Measurements from ENCODE around the gene ANKRD44. TPM values are rescaled to one million over a fixed set of nuclear protein-coding genes. Genes with fewer than 3 reads are reported as not detected.
A peak's percentile ranks its signal among the peaks of the same experiment; 100 is the strongest.

The ANKRD44 gene
- total and polyA plus RNA-seq, 4 donors: 25.9 to 63.5 (median 31.5) TPM

- Histone ChIP-seq H3K4me1 (ENCODE audit: control insufficient read depth, insufficient read depth, low read length) (no peaks in the 10 kb centered on the region), H3K4me3 (ENCODE audit: low read depth, low read length) (no peak overlapping the region), H3K27ac (ENCODE audit: low read depth, low read length) (no peak overlapping the region), H3K9me3 (ENCODE audit: control insufficient read depth, insufficient read depth, low read length) (no peaks in the 10 kb centered on the region), H3K36me3 (ENCODE audit: control insufficient read depth, insufficient read depth, low read length) (no peaks in the 10 kb centered on the region), H3K27me3 (ENCODE audit: control insufficient read depth, insufficient read depth, low read length) (no peaks in the 10 kb centered on the region)
- DNase-seq (ENCODE audit: low read depth in 4 of 6, low spot score in 6 of 6): no peak
- WGBS (ENCODE audit: insufficient coverage): 46% methylated on average over 3 of the region's 13 CpGs
Measured at GRCh38 chr2:197280015-197280702, 30.4 kb downstream of the ANKRD44 start.

- no peak overlapping the region for H3K27ac ChIP-seq (ENCODE audit: low read depth, low read length)
- WGBS (ENCODE audit: insufficient coverage): 81% methylated on average over 6 of the region's 12 CpGs
- no peaks in the 10 kb centered on the region for H3K4me1 ChIP-seq (ENCODE audit: control insufficient read depth, insufficient read depth, low read length)
- DNase-seq (ENCODE audit: low read depth in 4 of 6, low spot score in 6 of 6): peak in 1 of 6 donors; percentile 36
- H3K36me3 ChIP-seq (ENCODE audit: control insufficient read depth, insufficient read depth, low read length): no peaks in the 10 kb centered on the region
- no peaks in the 10 kb centered on the region for H3K9me3 ChIP-seq (ENCODE audit: control insufficient read depth, insufficient read depth, low read length)
- H3K4me3 ChIP-seq (ENCODE audit: low read depth, low read length): no peak overlapping the region
- no peaks in the 10 kb centered on the region for H3K27me3 ChIP-seq (ENCODE audit: control insufficient read depth, insufficient read depth, low read length)
Measured at GRCh38 chr2:197278799-197279763, 31.5 kb downstream of the ANKRD44 start.

DNA sequence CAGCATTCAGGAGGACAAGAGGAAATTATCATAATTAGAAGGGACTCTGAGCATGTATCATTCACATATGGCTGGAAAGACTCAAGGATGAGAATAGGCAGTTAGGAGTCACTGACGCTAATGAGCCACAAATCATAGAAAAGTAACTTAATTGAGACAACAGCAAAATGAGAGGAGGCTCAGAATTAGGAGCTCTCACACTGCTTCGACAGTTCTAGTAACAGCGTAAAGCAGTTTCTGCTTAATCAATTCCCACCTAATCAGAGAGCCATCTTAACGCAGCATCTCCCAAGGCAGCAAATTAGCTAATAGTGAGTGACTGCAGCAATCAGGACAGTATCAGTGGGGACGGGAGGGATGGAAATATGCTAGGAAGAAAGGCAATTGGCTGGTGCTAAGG is 32.8 kb downstream of the ANKRD44 start:
- DNase-seq (ENCODE audit: low read depth in 4 of 6, low spot score in 6 of 6): peak in 1 of 6 donors; percentile 72
- Histone ChIP-seq H3K9me3 (ENCODE audit: control insufficient read depth, insufficient read depth, low read length) (no peaks in the 10 kb centered on the region), H3K27me3 (ENCODE audit: control insufficient read depth, insufficient read depth, low read length) (no peaks in the 10 kb centered on the region), H3K36me3 (ENCODE audit: control insufficient read depth, insufficient read depth, low read length) (no peaks in the 10 kb centered on the region), H3K4me3 (ENCODE audit: low read depth, low read length) (no peak overlapping the region), H3K4me1 (ENCODE audit: control insufficient read depth, insufficient read depth, low read length) (peaks cover 3% of the 10 kb centered on the region), H3K27ac (ENCODE audit: low read depth, low read length) (no peak overlapping the region)
- WGBS (ENCODE audit: insufficient coverage): 53% methylated on average over 3 of the region's 5 CpGs

DNA sequence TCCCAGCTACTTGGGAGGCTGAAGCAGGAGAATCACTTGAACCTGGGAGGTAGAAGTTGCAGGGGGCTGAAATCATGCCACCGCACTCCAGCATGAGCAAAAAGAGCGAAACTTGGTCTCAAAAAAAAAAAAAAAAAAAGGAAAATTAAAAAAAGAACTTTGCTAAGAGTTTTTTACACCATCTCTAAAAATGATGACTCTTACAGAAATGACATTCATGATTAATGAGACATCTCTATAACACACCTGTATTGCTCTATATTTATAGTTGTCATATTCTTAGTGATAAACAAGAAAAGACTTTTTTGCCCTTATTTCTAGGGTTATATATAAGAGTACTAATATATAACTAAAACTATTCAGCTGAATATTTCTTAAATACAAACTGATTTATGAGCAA is 34.4 kb downstream of the ANKRD44 start:
- Histone ChIP-seq H3K9me3 (ENCODE audit: control insufficient read depth, insufficient read depth, low read length) (no peaks in the 10 kb centered on the region), H3K27ac (ENCODE audit: low read depth, low read length) (no peak overlapping the region), H3K4me3 (ENCODE audit: low read depth, low read length) (no peak overlapping the region), H3K36me3 (ENCODE audit: control insufficient read depth, insufficient read depth, low read length) (no peaks in the 10 kb centered on the region), H3K27me3 (ENCODE audit: control insufficient read depth, insufficient read depth, low read length) (no peaks in the 10 kb centered on the region), H3K4me1 (ENCODE audit: control insufficient read depth, insufficient read depth, low read length) (peaks cover 3% of the 10 kb centered on the region)
- WGBS (ENCODE audit: insufficient coverage): no CpG with 5 or more reads among the region's 2 CpGs
- DNase-seq (ENCODE audit: low read depth in 4 of 6, low spot score in 6 of 6): no peak

GRCh38 chr2:197274937-197275336 is 35.6 kb downstream of the ANKRD44 start:
- WGBS (ENCODE audit: insufficient coverage): no CpG with 5 or more reads among the region's 3 CpGs
- no peak overlapping the region for H3K27ac ChIP-seq (ENCODE audit: low read depth, low read length)
- no peaks in the 10 kb centered on the region for H3K9me3 ChIP-seq (ENCODE audit: control insufficient read depth, insufficient read depth, low read length)
- peaks cover 3% of the 10 kb centered on the region for H3K4me1 ChIP-seq (ENCODE audit: control insufficient read depth, insufficient read depth, low read length)
- no peak overlapping the region for H3K4me3 ChIP-seq (ENCODE audit: low read depth, low read length)
- no peak for DNase-seq (ENCODE audit: low read depth in 4 of 6, low spot score in 6 of 6)
- H3K27me3 ChIP-seq (ENCODE audit: control insufficient read depth, insufficient read depth, low read length): no peaks in the 10 kb centered on the region
- no peaks in the 10 kb centered on the region for H3K36me3 ChIP-seq (ENCODE audit: control insufficient read depth, insufficient read depth, low read length)

- no peaks in the 10 kb centered on the region for H3K9me3 ChIP-seq (ENCODE audit: control insufficient read depth, insufficient read depth, low read length)
- no peak for DNase-seq (ENCODE audit: low read depth in 4 of 6, low spot score in 6 of 6)
Measured at GRCh38 chr2:197274349-197274748, 36.2 kb downstream of the ANKRD44 start.

GRCh38 chr2:197273485-197273884 is 37.1 kb downstream of the ANKRD44 start:
- Histone ChIP-seq H3K36me3 (ENCODE audit: control insufficient read depth, insufficient read depth, low read length) (no peaks in the 10 kb centered on the region), H3K4me3 (ENCODE audit: low read depth, low read length) (no peak overlapping the region), H3K4me1 (ENCODE audit: control insufficient read depth, insufficient read depth, low read length) (peaks cover 3% of the 10 kb centered on the region), H3K27me3 (ENCODE audit: control insufficient read depth, insufficient read depth, low read length) (no peaks in the 10 kb centered on the region), H3K27ac (ENCODE audit: low read depth, low read length) (no peak overlapping the region), H3K9me3 (ENCODE audit: control insufficient read depth, insufficient read depth, low read length) (no peaks in the 10 kb centered on the region)
- 75% methylated on average over 3 of the region's 4 CpGs for WGBS (ENCODE audit: insufficient coverage)
- DNase-seq (ENCODE audit: low read depth in 4 of 6, low spot score in 6 of 6): no peak

More at GRCh38 chr2:197274349-197274748, 36.2 kb downstream of the ANKRD44 start:
- no peaks in the 10 kb centered on the region for H3K27me3 ChIP-seq (ENCODE audit: control insufficient read depth, insufficient read depth, low read length)
- WGBS (ENCODE audit: insufficient coverage): 61% methylated on average over 4 of the region's 6 CpGs
- peaks cover 3% of the 10 kb centered on the region for H3K4me1 ChIP-seq (ENCODE audit: control insufficient read depth, insufficient read depth, low read length)
- H3K4me3 ChIP-seq (ENCODE audit: low read depth, low read length): no peak overlapping the region
- no peaks in the 10 kb centered on the region for H3K36me3 ChIP-seq (ENCODE audit: control insufficient read depth, insufficient read depth, low read length)
- no peak overlapping the region for H3K27ac ChIP-seq (ENCODE audit: low read depth, low read length)

DNA sequence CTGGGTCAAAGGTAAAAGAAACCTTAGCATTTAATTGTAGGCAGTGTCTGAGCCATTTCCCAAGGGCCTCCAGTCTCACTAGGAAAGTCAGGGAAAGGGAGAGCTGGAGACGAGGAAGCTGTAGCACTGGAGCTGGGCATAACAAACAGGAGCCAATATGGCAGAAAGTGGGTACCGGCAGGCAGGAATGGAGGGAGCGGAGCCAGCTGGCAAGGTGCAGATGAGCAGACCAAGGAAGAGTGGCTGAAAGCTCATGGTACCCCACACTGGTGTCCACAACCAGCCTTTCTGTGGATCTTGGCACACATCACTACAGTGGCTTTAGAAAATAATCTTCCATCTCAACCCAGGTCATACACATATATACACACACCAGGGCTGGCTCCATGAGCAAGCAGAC is 40.0 kb downstream of the ANKRD44 start:
- 75% methylated on average over 3 of the region's 3 CpGs for WGBS (ENCODE audit: insufficient coverage)
- Histone ChIP-seq H3K36me3 (ENCODE audit: control insufficient read depth, insufficient read depth, low read length) (no peaks in the 10 kb centered on the region), H3K4me1 (ENCODE audit: control insufficient read depth, insufficient read depth, low read length) (peaks cover 3% of the 10 kb centered on the region), H3K9me3 (ENCODE audit: control insufficient read depth, insufficient read depth, low read length) (no peaks in the 10 kb centered on the region), H3K27ac (ENCODE audit: low read depth, low read length) (no peak overlapping the region), H3K27me3 (ENCODE audit: control insufficient read depth, insufficient read depth, low read length) (no peaks in the 10 kb centered on the region), H3K4me3 (ENCODE audit: low read depth, low read length) (no peak overlapping the region)
- no peak for DNase-seq (ENCODE audit: low read depth in 4 of 6, low spot score in 6 of 6)

GRCh38 chr2:197269815-197270214 is 40.8 kb downstream of the ANKRD44 start:
- Histone ChIP-seq H3K36me3 (ENCODE audit: control insufficient read depth, insufficient read depth, low read length) (no peaks in the 10 kb centered on the region), H3K9me3 (ENCODE audit: control insufficient read depth, insufficient read depth, low read length) (no peaks in the 10 kb centered on the region), H3K4me1 (ENCODE audit: control insufficient read depth, insufficient read depth, low read length) (peaks cover 3% of the 10 kb centered on the region), H3K4me3 (ENCODE audit: low read depth, low read length) (no peak overlapping the region), H3K27me3 (ENCODE audit: control insufficient read depth, insufficient read depth, low read length) (no peaks in the 10 kb centered on the region), H3K27ac (ENCODE audit: low read depth, low read length) (no peak overlapping the region)
- DNase-seq (ENCODE audit: low read depth in 4 of 6, low spot score in 6 of 6): no peak

Data from spinal cord (tissue), 10 donors.